Stimulated activated CD4-positive, alpha-beta T cell treated with anti-CD3 and anti-CD28 coated beads, Interleukin-1b, Interleukin-23, amount 100 ng/mL, for 24 hours (primary cell): Measurements from ENCODE around the gene GRB10.

Source experiments
- DNase-seq, 4 experiments: peaks; one replicate each; pipeline ENCODE4 v3.0.0-alpha.2; 2020; ENCODE audit warnings: low read depth in 4 of 4, low spot score in 1 of 4

The GRB10 gene

DNA sequence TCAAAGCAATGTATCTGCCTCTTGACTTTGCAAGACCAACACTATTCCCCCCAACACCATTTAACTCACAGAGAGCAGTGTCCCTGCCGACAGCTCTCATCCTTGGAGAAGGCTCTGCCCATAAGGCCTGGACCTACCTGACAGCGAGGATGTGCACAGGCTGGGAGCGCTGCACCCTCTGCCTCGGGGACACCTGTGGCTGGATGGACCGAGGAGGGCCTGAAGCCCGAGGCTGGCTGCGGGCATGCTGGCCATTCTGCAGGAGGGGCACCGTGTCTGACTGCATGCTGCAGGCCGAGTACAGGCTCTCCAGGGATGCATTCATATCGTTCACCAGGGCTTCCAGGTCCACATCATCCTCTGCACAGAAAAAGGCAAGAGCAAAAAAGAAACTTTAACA, 108.4 kb downstream of the GRB10 start:
- no peak for DNase-seq

DNA sequence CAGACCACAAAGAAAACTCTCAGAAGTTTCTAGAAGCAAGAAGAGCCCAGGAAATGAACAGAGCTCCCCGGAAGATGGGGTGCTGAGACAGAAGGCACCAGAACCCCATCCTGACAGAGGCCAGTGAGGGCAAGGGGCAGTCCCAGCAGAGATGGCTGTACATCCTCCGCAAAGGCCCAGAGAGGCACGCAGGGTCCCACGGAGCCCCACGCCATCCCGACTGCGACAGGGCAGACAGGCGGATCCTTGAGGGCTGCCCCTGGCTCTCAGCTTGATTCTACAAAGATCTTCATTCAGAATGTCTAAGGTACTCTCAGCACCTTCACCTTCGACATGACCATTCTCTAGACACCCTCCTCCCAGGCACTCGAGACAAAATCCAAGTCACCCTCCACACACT, 109.6 kb downstream of the GRB10 start:
- no peak for DNase-seq

- no peak for DNase-seq
These were observed 110.7 kb downstream of the GRB10 start for GRCh38 chr7:50672045-50672444.

DNA sequence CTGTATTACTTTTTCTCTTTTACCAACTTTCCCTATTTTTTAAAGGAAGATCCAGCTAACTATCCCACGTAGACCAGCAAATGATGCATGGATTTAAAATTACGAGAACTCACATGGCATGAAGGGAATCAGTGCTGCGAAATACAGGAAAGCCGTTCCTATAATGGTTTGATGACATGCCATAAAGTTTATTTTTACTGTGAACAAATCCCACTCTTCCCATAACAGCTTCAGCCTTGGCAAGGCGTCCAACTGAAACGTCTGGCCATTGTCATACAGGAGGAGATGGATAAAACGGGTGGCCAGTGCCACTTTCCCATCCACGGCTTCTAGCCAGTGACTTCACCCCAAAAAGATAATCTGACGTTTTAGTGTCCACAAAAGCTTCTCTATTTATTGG, 111.3 kb downstream of the GRB10 start:
- DNase-seq, result no peak

GRCh38 chr7:50669890-50670289, 112.8 kb downstream of the GRB10 start:
- DNase-seq, result no peak

GRCh38 chr7:50667789-50668226, 114.9 kb downstream of the GRB10 start:
- no peak for DNase-seq

DNA sequence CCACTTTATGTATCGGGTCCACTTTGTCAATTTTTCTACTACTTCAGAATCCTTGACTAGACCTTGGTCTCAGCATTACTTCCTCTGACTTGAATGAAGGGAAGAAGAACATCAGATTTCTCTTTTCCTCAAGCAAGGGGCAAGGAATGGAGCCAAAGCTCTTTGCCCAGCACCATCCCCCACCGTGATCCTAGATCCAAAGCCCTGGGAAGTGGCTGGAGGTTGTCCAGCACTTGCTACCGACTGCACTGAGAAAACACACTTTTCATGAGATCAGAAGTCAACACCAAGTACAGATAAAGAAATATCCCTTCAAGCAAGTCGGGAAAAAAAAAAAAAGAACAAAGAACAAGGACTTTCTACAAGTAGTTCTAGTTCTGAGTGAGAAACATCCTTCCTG, 115.4 kb downstream of the GRB10 start:
- no peak for DNase-seq

GRCh38 chr7:50666124-50666496, 116.6 kb downstream of the GRB10 start:
- DNase-seq, result no peak

GRCh38 chr7:50665403-50666123, 117.1 kb downstream of the GRB10 start:
- no peak for DNase-seq

DNA sequence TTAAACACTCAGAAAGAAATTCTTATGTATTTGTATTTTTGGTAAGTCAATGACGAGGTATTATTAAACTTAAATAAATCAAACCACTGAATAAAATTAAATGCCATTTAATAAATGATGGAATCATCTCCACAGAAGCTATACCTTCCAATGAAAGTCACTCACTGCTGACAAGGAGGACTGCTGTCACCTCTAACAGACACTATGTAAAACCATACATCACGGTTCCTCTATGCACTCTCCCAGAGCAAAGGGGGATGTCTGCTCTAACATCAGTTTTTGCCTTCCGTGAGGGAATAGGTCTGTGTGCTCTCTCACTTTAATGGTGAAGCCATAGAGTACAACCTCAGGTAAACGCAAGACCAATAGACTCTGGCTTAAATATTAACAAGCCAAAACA, 117.8 kb downstream of the GRB10 start:
- no peak for DNase-seq

DNA sequence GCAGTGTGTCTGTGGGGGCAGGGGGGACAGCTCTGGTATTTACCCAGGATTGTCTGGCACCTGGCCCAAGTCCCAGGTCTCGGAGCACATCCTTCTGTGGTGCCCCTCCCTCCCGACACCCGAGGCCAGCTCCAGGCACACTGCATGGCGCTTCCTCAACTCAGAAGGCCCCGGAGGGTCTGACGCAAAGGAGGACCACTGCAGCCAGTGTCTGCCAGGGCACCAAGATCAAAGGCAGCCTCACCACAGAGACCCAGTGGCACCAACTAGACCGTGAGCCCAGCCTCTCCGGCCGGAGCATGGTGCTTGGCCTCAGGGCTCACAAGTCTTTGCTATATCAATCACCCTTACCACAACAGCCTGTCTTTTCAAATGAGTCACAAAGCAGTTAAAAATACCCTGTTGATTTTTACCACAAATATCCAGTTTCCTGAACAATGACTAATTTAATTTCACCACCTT, 118.2 kb downstream of the GRB10 start:
- peak in 1 of 4 experiments; percentile 11 for DNase-seq

DNA sequence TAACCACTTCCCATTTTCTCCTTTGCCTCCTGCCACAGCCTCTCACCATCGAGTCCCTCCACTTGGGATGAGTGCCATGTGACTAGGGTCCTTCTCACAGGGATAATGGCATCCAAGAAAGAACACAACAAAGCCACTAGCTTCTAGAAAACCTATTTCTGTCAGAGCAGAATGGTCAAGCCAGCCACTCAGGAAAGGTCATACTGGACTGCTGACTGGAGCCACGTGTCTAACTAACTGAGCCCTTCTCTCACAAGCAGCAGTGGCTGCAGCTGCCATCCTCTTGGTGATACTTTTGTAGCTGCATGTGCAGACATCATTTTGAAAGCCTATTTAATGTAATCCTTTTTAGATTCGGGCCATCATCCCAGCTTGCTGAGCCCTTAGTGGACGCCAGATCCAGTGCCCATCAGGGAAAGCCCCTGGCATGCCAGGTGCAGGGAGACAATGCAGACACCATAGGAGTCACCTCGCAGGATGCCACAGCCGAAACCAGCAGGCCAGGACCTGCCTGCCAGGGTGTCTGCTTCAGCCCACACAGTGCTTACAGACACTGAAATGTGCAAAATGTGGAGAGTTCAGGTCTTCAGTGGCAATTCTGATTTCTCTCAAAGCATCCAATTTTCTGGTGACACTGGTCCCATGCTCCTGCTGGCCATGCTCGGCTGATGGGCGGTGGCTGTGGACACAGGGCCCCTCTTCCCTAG, 119.1 kb downstream of the GRB10 start:
- no peak for DNase-seq

DNA sequence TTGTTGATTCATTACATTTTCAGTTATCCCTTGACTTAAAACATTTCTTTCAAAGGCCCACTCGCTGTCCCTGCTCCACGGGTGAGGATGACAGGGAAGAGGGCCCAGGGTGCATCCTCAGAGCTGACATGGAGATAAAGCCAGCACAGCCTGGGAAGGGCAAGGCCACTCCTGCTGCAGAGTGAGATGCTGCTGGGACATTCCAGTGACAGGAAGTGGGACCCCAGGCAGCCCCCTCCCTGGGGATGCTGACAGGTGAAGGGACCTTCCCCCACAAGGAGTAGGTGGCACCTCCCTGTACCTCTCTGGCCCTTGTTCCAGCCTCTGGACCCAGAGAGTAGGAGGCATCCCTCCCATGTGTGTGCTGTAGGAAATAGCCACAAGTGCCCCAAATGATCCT, 119.7 kb downstream of the GRB10 start:
- DNase-seq, result no peak

GRCh38 chr7:50662041-50662694, 120.5 kb downstream of the GRB10 start:
- DNase-seq, result no peak

GRCh38 chr7:50661345-50662040, 121.2 kb downstream of the GRB10 start:
- DNase-seq, result no peak

DNA sequence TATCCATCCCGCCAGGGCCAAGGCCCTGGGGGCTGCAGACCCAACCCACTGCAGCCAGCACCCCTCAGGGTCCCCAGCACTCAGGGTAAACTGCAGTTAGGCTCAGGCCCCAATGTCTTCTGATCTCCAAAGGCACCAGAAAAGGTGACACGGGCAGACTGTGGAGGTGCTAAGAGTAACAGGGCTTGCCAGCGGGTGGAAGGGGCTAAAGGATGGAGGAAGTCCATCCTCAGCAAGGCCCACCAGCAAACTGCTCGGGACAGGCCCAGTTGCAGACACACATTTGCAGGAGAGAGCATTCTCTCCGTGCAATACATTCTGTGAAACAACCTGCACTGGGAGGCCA, 121.9 kb downstream of the GRB10 start:
- DNase-seq, result no peak

DNA sequence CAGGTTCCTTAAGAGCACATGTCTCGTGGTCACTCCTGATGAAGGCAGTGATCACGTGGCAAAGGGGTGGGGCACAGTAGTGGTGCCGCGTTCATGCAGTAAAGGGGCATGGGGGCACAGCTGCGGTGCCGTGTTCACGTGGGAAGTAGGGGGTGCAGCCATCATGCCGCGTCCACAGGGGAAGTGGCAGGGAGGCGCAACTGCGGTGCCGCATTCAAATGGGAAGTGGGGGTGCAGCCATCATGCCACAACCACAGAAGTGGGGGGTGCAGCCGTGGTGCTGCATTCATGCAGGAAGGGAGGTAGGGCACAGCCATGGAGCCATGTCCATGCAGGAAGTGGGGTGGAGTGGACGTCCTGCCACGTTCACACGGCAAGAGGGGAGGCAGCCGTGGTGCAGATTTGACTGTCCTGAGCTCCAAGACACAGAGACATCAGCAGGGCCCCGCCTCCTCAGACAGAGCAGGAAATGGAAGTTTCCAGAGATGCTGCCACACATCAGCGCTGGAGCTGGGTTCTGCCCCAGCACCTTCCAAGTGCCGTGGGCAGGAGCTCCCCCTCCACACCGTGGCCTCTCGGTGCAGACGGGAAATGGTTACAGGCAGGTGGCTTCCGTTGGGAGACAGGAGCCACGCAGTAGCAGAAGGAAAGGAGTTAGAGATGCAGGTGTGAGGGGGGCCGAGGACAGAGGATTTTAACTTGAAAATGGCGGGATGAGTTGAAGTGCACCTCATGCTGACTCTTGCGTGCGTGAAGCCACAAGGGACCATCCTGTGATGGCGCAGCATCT, 122.5 kb downstream of the GRB10 start:
- peak in 1 of 4 experiments; percentile 30 for DNase-seq

DNA sequence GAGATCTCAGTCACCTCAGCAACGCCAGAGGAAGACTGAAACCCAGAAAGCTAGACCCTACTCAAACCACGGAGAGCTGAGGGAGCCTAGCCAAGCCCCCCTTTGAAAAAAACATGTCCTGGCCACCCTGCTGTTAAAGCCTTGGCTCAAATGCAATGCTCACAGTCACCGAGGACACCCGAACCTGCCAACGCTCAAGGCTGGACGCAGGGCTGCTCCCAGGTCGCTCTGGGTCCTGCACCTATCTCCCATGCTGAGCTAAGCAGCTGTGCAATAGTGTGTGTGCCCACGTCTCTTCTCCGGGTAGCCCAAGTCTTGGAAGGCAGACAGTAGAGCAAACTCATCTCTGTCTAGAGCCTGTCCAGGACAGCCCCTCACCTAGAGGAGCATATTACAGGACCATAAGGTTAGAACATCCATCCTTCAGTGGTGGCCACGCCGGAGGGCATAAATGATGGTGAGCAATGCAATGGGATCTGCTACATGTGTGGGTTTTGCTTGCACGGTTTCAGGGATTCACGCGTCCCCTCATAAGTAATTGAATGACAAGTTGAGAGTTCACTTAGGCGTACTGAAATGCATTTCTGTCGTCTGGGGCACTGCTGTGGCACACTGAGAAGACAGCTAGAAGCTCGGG, 123.2 kb downstream of the GRB10 start:
- DNase-seq, result no peak

DNA sequence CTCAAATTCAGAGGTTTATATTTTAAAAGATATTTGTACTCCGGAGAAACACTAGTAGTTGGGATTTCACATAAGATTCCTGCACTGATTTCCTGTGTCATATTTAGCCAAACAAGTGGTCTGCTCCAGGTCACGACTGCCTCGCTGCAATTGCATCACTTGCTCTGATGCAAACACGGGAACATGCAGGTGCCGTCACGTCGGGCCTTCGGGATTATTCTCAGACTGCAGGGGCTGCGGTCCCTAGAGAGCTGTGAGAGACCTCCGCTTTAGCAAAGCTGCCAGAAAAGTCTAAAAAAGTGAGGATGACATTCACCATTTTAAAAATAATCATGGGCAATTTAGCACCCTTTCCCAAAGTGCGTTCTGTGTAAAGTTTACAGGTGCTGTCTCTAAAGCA, 124.0 kb downstream of the GRB10 start:
- DNase-seq, result no peak

DNA sequence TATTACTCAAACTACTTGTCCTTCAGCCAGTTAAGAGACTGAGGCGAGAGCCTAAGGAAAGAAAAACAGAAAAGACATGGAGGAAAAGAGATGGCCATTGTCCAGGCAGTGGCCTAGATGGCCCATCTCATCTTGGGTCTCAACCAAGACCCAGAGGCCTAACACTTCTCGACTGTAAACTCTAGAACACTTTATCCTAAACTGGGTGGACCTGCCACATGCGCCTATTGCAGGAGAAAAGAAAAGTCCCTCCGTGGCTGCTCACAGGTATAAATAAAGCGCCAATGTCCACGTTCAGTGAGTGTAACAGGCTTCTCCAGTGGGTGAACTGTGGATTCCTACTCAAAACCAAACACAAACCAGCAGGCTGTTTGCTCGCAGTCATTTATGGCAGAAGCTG, 124.8 kb downstream of the GRB10 start:
- no peak for DNase-seq
